MM.1S (cell line): Measurements from ENCODE around the gene ZNF577.

ENCODE experiments used
- DNase-seq: peaks from one replicate; pipeline ENCODE4 v3.0.0-alpha.2; 2015
- H2AFZ ChIP-seq: fragments of 300-600 bp; sonication (generic); 2 replicates; pipeline ENCODE4 v1.6.0; 2016; ENCODE audit warnings: antibody characterized with exemption, low read length
- H3F3A ChIP-seq: fragments of 300-600 bp; sonication (generic); 2 replicates; pipeline ENCODE4 v1.6.1; 2016; ENCODE audit warnings: mild to moderate bottlenecking, antibody characterized with exemption, low read length, moderate library complexity, mixed read lengths; ENCODE audit not compliant: insufficient read depth
- H3K27ac ChIP-seq: fragments of 300-600 bp; sonication (generic); 2 replicates; pipeline ENCODE4 v1.5.1; 2016; ENCODE audit warnings: mild to moderate bottlenecking, low read length
- H3K27me3 ChIP-seq: fragments of 300-600 bp; sonication (generic); replicated peaks from 2 replicates; pipeline ENCODE4 v1.6.0; 2016; ENCODE audit warnings: low read length; ENCODE audit not compliant: insufficient read depth
- H3K36me3 ChIP-seq: fragments of 300-600 bp; sonication (generic); replicated peaks from 2 replicates; pipeline ENCODE4 v1.6.1; 2016; ENCODE audit warnings: mild to moderate bottlenecking, low read length, mixed read lengths; ENCODE audit not compliant: insufficient read depth
- H3K4me1 ChIP-seq: fragments of 300-600 bp; sonication (generic); 2 replicates; pipeline ENCODE4 v1.6.1; 2016; ENCODE audit warnings: low read length, mixed read lengths
- H3K4me2 ChIP-seq: fragments of 300-600 bp; sonication (generic); 2 replicates; pipeline ENCODE4 v1.6.0; 2016; ENCODE audit warnings: low read depth, low read length
- H3K4me3 ChIP-seq: fragments of 300-600 bp; sonication (generic); 2 replicates; pipeline ENCODE4 v1.5.1; 2016; ENCODE audit warnings: low read length, mixed read lengths
- H3K79me2 ChIP-seq: fragments of 300-600 bp; sonication (generic); 2 replicates; pipeline ENCODE4 v1.6.1; 2016; ENCODE audit warnings: mixed run types, low read length, mixed read lengths
- H3K9ac ChIP-seq: fragments of 300-600 bp; sonication (generic); 2 replicates; pipeline ENCODE4 v1.6.1; 2016; ENCODE audit warnings: low read length, mixed read lengths
- H3K9me2 ChIP-seq: fragments of 300-600 bp; sonication (generic); replicated peaks from 2 replicates; pipeline ENCODE4 v1.6.1; 2016; ENCODE audit warnings: mild to moderate bottlenecking, low read length, mixed read lengths; ENCODE audit not compliant: insufficient read depth
- H3K9me3 ChIP-seq: fragments of 300-600 bp; sonication (generic); replicated peaks from 2 replicates; pipeline ENCODE4 v1.6.1; 2016; ENCODE audit warnings: mild to moderate bottlenecking, low read length, mixed read lengths; ENCODE audit not compliant: insufficient read depth
- H4K20me1 ChIP-seq: fragments of 300-600 bp; sonication (generic); 2 replicates; pipeline ENCODE4 v1.6.1; 2016; ENCODE audit warnings: mild to moderate bottlenecking, low read length, moderate library complexity, mixed read lengths; ENCODE audit not compliant: insufficient read depth
- CTCF ChIP-seq: fragments of 300-600 bp; sonication (generic); IDR thresholded peaks from 2 replicates; pipeline ENCODE4 v1.5.1; 2016; ENCODE audit warnings: antibody characterized with exemption, low read length, mixed read lengths
- EZH2 ChIP-seq: fragments of 300-600 bp; sonication (generic); optimal IDR thresholded peaks from 2 replicates; pipeline ENCODE3; 2017; ENCODE audit warnings: low read depth, mild to moderate bottlenecking, antibody characterized with exemption, low read length, mixed read lengths
- EZH2phosphoT487 ChIP-seq: fragments of 300-600 bp; sonication (generic); IDR thresholded peaks from 2 replicates; pipeline ENCODE4 v1.6.1; 2018; ENCODE audit warnings: antibody characterized with exemption, low read length

Gene ZNF577

GRCh38 chr19:51887522-51888498 lies at the start of gene ZNF577:
ZNF577 (minus strand) TSS chr19:51887951; CDS start chr19:51880382, 7,569 bp downstream.
- DNase-seq = no peak
- H3K4me2 ChIP-seq = no peak within 1 kb of the TSS

GRCh38 chr19:51931921-51932320 lies 44.2 kb upstream of the ZNF577 start:
- H3K4me1 ChIP-seq = no peaks in the 10 kb centered on the region
- no peaks in the 10 kb centered on the region for H3K9me3 ChIP-seq
- H3K27ac ChIP-seq = no peak overlapping the region
- no peaks in the 10 kb centered on the region for H3K9me2 ChIP-seq
- H3K27me3 ChIP-seq = no peaks in the 10 kb centered on the region
- H3F3A ChIP-seq = no peaks in the 10 kb centered on the region
- no peak overlapping the region for H3K4me2 ChIP-seq
- no peak overlapping the region for H2AFZ ChIP-seq
- no peaks in the 10 kb centered on the region; the same call in 1 of the 2 replicates for H3K36me3 ChIP-seq
- TF ChIP-seq EZH2 = no peak
- no peak for TF ChIP-seq CTCF
- TF ChIP-seq EZH2phosphoT487 = no peak
- no peak for DNase-seq
- H4K20me1 ChIP-seq = no peaks in the 10 kb centered on the region
- H3K79me2 ChIP-seq = no peaks in the 10 kb centered on the region
- no peak overlapping the region for H3K4me3 ChIP-seq
- H3K9ac ChIP-seq = no peak overlapping the region

More at GRCh38 chr19:51887522-51888498, at the start of gene ZNF577:
- Histone ChIP-seq H3K4me1 (no peaks in the 10 kb centered on the region), H3K36me3 (no peaks in the 10 kb centered on the region), H2AFZ (no peak within 1 kb of the TSS), H3K79me2 (no peaks in the 10 kb centered on the region), H4K20me1 (no peaks in the 10 kb centered on the region), H3K9ac (no peak within 1 kb of the TSS), H3K27ac (no peak within 1 kb of the TSS), H3F3A (no peaks in the 10 kb centered on the region), H3K27me3 (no peaks in the 10 kb centered on the region), H3K9me2 (no peaks in the 10 kb centered on the region), H3K4me3 (no peak within 1 kb of the TSS), H3K9me3 (no peaks in the 10 kb centered on the region; the same call in 1 of the 2 replicates)
- TF ChIP-seq EZH2phosphoT487 (no peak), EZH2 (no peak), CTCF (no peak)

GRCh38 chr19:51927859-51928258 lies 40.1 kb upstream of the ZNF577 start:
- H4K20me1 ChIP-seq = no peaks in the 10 kb centered on the region
- no peaks in the 10 kb centered on the region for H3K9me2 ChIP-seq
- H3K9ac ChIP-seq = no peak overlapping the region; the same call in 1 of the 2 replicates
- peak overlapping the region; percentile 37; the same call in 1 of the 2 replicates for H3K4me2 ChIP-seq
- H3F3A ChIP-seq = no peaks in the 10 kb centered on the region
- H2AFZ ChIP-seq = peak overlapping the region; percentile 86; the same call in 1 of the 2 replicates
- no peaks in the 10 kb centered on the region for H3K27me3 ChIP-seq
- no peaks in the 10 kb centered on the region for H3K79me2 ChIP-seq
- H3K4me3 ChIP-seq = peak overlapping the region; percentile 75; the same call in 1 of the 2 replicates
- DNase-seq = no peak
- H3K9me3 ChIP-seq = no peaks in the 10 kb centered on the region
- no peak for TF ChIP-seq CTCF
- TF ChIP-seq EZH2 = no peak
- no peaks in the 10 kb centered on the region for H3K36me3 ChIP-seq
- H3K27ac ChIP-seq = no peak overlapping the region
- no peaks in the 10 kb centered on the region for H3K4me1 ChIP-seq
